Mononuclear cell (primary cell): ENCODE data around the gene IFNL4. TPM values are rescaled to one million over a fixed set of nuclear protein-coding genes. Genes with fewer than 3 reads are reported as not detected.
"Not testable (repeated sequence)": the region's sequence is repeated elsewhere in the genome, so short reads cannot be mapped to it uniquely, and the experiment has no call there.

Experiments
- H3K27me3 ChIP-seq: 2 replicates; pipeline ENCODE4 v1.6.0; 2011; ENCODE audit warnings: low read length, control low read depth; ENCODE audit not compliant: insufficient read depth
- H3K4me1 ChIP-seq: 2 replicates; pipeline ENCODE4 v1.5.1; 2011; ENCODE audit warnings: mild to moderate bottlenecking, low read length, control low read depth; ENCODE audit not compliant: insufficient read depth
- H3K4me3 ChIP-seq: 2 replicates; pipeline ENCODE4 v1.5.1; 2011; ENCODE audit warnings: mild to moderate bottlenecking, low read length, moderate library complexity
- H3K9me3 ChIP-seq: 2 replicates; pipeline ENCODE4 v1.5.1; 2011; ENCODE audit warnings: low read depth, mild to moderate bottlenecking, control low read depth, low read length
- total RNA-seq: library from RNA; depleted of rRNA; stranded (reverse); fragments of >200 nt; gene quantifications from one replicate; pipeline ENCODE4 v1.2.3, GENCODE V29; 2012

IFNL4 gene
- total RNA-seq, 1 donor: 0.10 TPM

- Histone ChIP-seq H3K4me3 (no peak overlapping the region), H3K4me1 (no peaks in the 10 kb centered on the region), H3K27me3 (no peaks in the 10 kb centered on the region), H3K9me3 (no peaks in the 10 kb centered on the region)
These were observed 31.6 kb downstream of the IFNL4 start for GRCh38 chr19:39217094-39217493.

- not testable (repeated sequence) for H3K4me3 ChIP-seq, H3K27me3 ChIP-seq, H3K4me1 ChIP-seq, H3K9me3 ChIP-seq
These were observed 33.3 kb downstream of the IFNL4 start for GRCh38 chr19:39215323-39215722.

DNA sequence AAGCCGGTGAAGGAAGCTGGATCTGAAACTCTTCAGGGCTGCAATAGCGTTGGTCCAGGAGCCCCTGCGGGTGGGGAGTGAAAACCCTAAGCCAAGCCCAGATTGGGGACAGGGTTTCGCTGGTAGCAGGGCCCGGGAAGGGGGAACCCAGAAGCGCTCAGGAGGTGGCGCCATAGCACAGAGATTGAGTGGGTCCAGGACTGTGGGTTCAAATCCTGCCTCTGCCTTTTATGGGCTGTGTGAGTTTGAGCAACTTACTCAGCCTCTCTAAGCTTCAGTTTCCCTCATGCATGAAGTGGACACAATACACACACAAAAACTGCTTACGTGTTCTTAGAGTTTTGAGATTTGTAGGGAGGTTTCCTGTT is 36.3 kb downstream of the IFNL4 start:
- Histone ChIP-seq H3K9me3 (no peaks in the 10 kb centered on the region), H3K4me1 (no peaks in the 10 kb centered on the region), H3K27me3 (no peaks in the 10 kb centered on the region), H3K4me3 (no peak overlapping the region)

- Histone ChIP-seq H3K4me3 (no peak overlapping the region), H3K27me3 (no peaks in the 10 kb centered on the region), H3K9me3 (no peaks in the 10 kb centered on the region), H3K4me1 (no peaks in the 10 kb centered on the region)
These were observed 36.8 kb downstream of the IFNL4 start for GRCh38 chr19:39211731-39212374.

DNA sequence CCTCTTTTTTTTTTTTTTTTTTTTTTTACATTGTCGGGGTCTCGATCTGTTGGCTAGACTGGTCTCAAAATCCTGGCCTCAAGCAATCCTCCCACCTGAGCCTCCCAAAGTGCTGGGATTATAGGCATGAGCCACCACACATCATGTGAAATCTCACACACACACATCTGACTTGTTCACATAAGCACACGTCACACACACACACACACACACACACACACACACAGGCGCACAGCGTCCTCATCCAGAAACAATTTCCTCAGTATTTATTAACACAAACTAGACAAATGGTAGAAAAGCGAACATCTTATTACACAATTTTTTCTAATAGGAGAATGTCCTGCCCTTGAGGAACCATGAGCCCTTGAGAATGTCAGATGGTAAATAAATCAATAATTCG is 39.5 kb downstream of the IFNL4 start:
- no peak overlapping the region for H3K4me3 ChIP-seq
- no peaks in the 10 kb centered on the region for H3K9me3 ChIP-seq
- no peaks in the 10 kb centered on the region for H3K27me3 ChIP-seq
- H3K4me1 ChIP-seq: no peaks in the 10 kb centered on the region

DNA sequence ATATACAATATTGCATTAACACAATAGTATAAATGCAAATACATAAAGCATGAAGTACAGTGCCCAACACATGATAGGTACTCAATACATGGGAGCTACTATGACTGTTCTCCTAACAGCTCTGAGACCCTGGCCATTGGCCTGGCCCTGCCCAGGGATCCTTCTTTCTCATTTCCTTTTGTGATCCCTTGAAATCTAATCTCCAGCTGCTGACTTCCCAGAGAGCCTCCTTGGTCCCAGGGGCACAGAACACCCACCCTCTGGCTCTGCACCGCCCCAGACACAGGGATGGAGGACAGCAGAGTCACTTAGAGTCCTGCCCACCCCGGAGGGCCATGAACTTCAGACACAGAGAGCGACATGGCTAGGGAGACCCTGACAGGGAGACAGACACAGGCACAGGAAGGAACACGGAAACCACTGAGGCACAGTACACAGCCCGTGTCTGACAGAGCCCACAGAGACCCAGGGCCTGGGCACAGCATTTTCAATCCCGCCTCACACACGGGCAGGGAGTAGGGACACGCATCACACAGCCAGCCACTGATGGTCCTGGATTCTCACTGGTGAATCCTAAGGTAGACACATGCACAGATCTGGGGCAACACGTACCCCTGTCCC is 40.4 kb downstream of the IFNL4 start:
- no peak overlapping the region for H3K4me3 ChIP-seq
- peaks cover 7% of the 10 kb centered on the region for H3K27me3 ChIP-seq
- no peaks in the 10 kb centered on the region for H3K4me1 ChIP-seq
- no peaks in the 10 kb centered on the region for H3K9me3 ChIP-seq

DNA sequence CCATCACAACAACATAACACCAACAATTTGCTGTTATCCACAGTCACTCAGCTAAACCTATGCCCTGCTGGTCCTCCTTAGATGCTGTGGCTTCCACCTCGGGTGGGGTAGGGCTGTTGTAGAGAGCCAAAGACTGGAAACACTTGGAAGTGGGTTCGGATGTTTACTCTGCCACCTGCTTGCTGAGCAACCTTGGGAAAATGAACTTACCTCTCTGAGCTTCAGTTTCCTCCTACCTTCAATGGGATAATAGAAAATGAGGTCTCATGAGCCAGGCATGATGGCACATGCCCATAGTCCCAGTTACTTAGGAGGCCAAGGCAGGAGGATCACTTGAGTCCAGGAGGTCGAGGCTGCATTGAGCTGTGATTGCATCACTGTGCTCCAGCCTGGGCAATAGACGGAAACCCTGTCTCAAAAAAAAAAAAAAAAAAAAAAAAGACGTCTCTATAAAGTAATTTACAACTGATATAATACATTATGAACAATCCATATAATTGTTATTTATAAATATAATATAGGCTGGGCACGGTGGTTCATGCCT is 41.3 kb downstream of the IFNL4 start:
- H3K4me1 ChIP-seq: no peaks in the 10 kb centered on the region
- H3K9me3 ChIP-seq: no peaks in the 10 kb centered on the region
- peaks cover 15% of the 10 kb centered on the region for H3K27me3 ChIP-seq
- H3K4me3 ChIP-seq: no peak overlapping the region

DNA sequence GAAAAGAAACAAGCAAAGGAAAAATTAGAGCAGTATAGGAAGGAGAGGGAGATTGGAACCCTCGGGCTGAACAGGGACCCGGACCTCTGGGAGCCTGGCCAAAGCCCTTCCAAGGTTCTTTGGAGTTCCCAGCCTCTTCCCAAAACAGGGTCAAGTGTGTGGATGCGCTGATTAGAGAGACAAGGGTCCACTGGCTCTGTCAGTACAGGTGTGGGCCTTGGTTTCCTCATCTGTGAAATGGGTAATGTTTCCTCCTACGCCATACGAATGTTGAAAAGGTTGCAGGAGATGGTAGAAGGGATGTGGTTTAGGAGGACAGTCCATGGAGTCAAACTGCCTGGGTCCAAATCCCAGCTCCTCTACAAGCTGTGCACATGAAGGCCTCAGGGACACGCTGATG is 42.5 kb downstream of the IFNL4 start:
- Histone ChIP-seq H3K4me1 (no peaks in the 10 kb centered on the region), H3K9me3 (no peaks in the 10 kb centered on the region), H3K4me3 (no peak overlapping the region), H3K27me3 (peaks cover 15% of the 10 kb centered on the region)

- peaks cover 15% of the 10 kb centered on the region for H3K27me3 ChIP-seq
- H3K9me3 ChIP-seq: no peaks in the 10 kb centered on the region
- H3K4me3 ChIP-seq: no peak overlapping the region
- H3K4me1 ChIP-seq: no peaks in the 10 kb centered on the region
These were observed 43.2 kb downstream of the IFNL4 start for GRCh38 chr19:39205449-39205764.

- Histone ChIP-seq H3K4me1 (no peaks in the 10 kb centered on the region), H3K4me3 (no peak within 1 kb of the TSS), H3K27me3 (peaks cover 15% of the 10 kb centered on the region), H3K9me3 (no peaks in the 10 kb centered on the region)
These were observed 45.0 kb downstream of the IFNL4 start, which contains the start of gene SYCN for GRCh38 chr19:39203372-39204341. Gene SYCN, minus strand, starts transcription at chr19:39204263. Its CDS starts 9 bp downstream, at chr19:39204254.

DNA sequence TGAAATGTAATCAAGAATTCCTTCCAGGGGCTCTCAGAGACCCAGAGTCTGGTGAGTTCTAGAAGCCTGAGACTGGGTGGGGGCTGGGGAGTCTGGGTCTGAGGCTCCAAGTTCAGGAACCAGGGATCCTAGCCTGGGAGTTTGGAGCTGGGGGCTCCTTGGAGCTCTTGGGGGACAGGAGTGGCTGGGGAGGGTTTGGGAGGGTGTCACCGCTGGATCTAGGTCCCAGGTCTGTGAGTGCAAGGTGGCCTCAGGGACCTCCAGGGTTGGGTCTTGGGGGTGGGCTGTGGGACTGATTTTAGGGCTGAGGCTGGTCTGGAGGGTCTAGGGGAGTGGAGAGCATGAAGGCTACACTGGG is 45.7 kb downstream of the IFNL4 start:
- Histone ChIP-seq H3K4me3 (no peak overlapping the region), H3K4me1 (no peaks in the 10 kb centered on the region), H3K27me3 (peaks cover 18% of the 10 kb centered on the region), H3K9me3 (no peaks in the 10 kb centered on the region)

DNA sequence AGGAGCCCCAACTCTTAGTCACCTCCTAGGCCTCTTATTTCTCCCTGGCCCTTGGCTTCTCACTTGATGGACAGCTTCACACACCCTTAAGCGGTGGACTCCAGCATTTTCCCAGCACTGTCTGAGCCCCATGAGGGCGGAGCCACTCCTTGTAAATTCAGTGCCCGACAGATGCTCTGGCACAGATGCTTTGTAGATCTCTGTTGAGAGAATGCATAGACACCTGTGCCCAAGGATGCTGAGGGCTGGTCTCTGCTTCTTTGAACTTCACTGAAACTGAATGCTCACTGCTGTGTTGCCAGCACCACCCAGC is 47.9 kb downstream of the IFNL4 start:
- peaks cover 6% of the 10 kb centered on the region for H3K4me1 ChIP-seq
- H3K9me3 ChIP-seq: no peaks in the 10 kb centered on the region
- peaks cover 33% of the 10 kb centered on the region for H3K27me3 ChIP-seq
- no peak overlapping the region for H3K4me3 ChIP-seq

DNA sequence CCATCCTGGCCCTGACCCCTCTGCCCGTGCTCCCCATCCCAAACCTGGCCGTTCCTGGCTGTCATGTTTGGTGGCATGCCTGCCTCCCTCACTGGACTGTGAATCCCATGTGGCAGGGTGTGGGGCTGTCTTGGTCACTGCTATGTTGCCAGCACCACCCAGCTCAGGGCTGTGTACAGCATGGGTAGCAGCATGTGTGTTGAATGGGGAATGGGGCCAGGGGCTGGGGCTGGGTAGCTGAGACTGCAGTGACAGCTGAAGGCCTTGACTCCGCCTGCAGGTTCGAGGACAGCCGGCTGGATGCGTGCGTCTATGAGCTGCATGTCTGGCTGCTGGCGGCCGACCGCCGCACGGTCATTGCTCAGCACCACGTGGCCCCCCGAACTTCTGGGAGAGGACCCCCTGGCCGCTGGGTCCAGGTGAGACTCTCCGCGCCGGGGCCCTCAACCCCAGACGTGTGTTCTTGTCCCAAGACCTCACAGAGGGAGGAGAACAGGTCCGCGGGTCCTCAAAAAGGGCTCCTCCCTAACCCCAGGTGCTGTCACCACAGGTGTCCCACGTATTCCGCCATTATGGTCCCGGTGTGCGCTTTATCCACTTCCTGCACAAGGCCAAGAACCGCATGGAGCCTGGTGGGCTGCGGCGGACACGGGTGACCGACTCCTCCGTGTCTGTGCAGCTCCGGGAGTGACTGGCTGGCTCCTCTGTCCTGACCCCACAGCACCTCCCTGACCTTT is 48.4 kb downstream of the IFNL4 start:
- Histone ChIP-seq H3K4me1 (peaks cover 6% of the 10 kb centered on the region), H3K4me3 (no peak overlapping the region), H3K27me3 (peaks cover 34% of the 10 kb centered on the region), H3K9me3 (no peaks in the 10 kb centered on the region)

DNA sequence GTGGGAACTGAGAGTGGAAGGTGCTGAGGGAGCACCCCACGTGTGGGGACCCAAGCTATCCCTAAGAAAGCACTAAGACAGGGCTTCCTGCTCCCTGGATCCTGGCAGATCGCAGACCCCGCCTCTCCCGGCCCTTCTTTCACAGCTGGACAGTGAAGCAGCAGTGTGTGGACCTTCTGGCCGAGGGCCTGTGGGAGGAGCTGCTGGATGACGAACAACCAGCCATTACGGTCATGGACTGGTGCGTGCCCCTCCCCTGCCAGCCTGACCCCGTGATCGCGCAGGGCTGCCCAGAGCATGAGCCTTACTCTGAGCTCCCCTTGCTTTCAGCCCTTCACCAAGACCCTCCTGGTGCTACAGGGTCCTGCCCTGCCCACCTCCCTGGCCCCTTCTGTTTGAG is 49.6 kb downstream of the IFNL4 start:
- H3K4me3 ChIP-seq: no peak overlapping the region
- peaks cover 6% of the 10 kb centered on the region for H3K4me1 ChIP-seq
- H3K9me3 ChIP-seq: no peaks in the 10 kb centered on the region
- H3K27me3 ChIP-seq: peaks cover 37% of the 10 kb centered on the region

GRCh38 chr19:39197808-39198207 is 50.8 kb downstream of the IFNL4 start:
- Histone ChIP-seq H3K4me1 (peaks cover 6% of the 10 kb centered on the region), H3K27me3 (peaks cover 26% of the 10 kb centered on the region)

More at GRCh38 chr19:39197808-39198207, 50.8 kb downstream of the IFNL4 start:
- Histone ChIP-seq H3K9me3 (no peaks in the 10 kb centered on the region), H3K4me3 (no peak overlapping the region)
